ENCODE data around the gene NUMB.

DNA sequence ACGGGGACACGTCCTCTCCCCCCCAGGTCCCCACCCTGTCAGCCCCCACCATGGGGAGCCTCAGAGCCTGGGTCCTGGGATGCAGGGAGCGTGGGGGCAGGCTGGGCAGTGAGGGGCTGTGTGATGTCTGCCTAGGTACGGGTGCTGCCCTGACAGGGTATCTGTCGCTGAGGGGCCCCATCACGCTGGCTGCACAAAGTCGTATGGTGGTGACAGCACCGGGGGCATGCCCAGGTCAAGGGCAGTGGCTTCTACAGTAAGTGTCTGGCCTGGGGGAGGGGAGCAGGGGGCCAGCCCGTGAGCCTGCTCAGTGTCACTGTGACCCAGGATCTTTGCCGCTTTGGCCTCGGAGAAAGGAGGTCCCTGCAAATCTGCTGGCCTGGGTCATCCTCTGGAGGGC lies 197.8 kb downstream of the NUMB start:
- TF ChIP-seq NAIF1 (CRISPR knock-in tag; IDR thresholded peaks at IDR 0.05; ENCODE audit: borderline replicate concordance) (no peak), EED (CRISPR knock-in tag; IDR thresholded peaks at IDR 0.05) (no peak), NR3C1 (CRISPR knock-in tag; IDR thresholded peaks at IDR 0.05) (no peak), NR2F6 (IDR thresholded peaks at IDR 0.05) (peak; percentile 42; the same call in 1 of the 2 replicates), NR2F6 (CRISPR knock-in tag; IDR thresholded peaks at IDR 0.05) (0 out of 2 replicates have a peak, but pooled peaks have one; percentile 31), CBX5 (CRISPR knock-in tag; IDR thresholded peaks at IDR 0.05; ENCODE audit: borderline replicate concordance) (no peak), RFX1 (IDR thresholded peaks at IDR 0.05) (no peak), TBX2 (CRISPR knock-in tag; IDR thresholded peaks at IDR 0.05; ENCODE audit: borderline replicate concordance) (no peak), HES4 (CRISPR knock-in tag; IDR thresholded peaks at IDR 0.05; ENCODE audit: borderline replicate concordance) (no peak), ESRRA (CRISPR knock-in tag; IDR thresholded peaks at IDR 0.05; ENCODE audit: low read depth) (no peak)
- TF ChIP-seq, protein P1, sequence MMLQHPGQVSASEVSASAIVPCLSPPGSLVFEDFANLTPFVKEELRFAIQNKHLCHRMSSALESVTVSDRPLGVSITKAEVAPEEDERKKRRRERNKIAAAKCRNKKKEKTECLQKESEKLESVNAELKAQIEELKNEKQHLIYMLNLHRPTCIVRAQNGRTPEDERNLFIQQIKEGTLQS (CRISPR knock-in tag; IDR thresholded peaks at IDR 0.05) = no peak
- TF ChIP-seq, protein P2, sequence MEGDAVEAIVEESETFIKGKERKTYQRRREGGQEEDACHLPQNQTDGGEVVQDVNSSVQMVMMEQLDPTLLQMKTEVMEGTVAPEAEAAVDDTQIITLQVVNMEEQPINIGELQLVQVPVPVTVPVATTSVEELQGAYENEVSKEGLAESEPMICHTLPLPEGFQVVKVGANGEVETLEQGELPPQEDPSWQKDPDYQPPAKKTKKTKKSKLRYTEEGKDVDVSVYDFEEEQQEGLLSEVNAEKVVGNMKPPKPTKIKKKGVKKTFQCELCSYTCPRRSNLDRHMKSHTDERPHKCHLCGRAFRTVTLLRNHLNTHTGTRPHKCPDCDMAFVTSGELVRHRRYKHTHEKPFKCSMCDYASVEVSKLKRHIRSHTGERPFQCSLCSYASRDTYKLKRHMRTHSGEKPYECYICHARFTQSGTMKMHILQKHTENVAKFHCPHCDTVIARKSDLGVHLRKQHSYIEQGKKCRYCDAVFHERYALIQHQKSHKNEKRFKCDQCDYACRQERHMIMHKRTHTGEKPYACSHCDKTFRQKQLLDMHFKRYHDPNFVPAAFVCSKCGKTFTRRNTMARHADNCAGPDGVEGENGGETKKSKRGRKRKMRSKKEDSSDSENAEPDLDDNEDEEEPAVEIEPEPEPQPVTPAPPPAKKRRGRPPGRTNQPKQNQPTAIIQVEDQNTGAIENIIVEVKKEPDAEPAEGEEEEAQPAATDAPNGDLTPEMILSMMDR (CRISPR knock-in tag; IDR thresholded peaks at IDR 0.05) = no peak
